Left cardiac atrium (tissue), 4 donors: ENCODE data around the gene KCTD12. TPM values are rescaled to one million over a fixed set of nuclear protein-coding genes. Genes with fewer than 3 reads are reported as not detected.
A peak's percentile ranks its signal among the peaks of the same experiment; 100 is the strongest.

Source experiments
- ATAC-seq, 2 donors: fragments of 200-7000 bp; cut with Tn5 transposase; one replicate each; pipeline ENCODE4 v1.9.1; 2020; ENCODE audit warnings: mild to moderate bottlenecking in 2 of 2, moderate library complexity in 2 of 2
- DNase-seq: peaks from one replicate; pipeline ENCODE4 v3.0.0-alpha.2; 2020
- intact Hi-C, 2 donors: fragments of 100-400 bp; cut with DNase I; formaldehyde crosslinking; loops; one replicate each; pipeline versions ENCODE4 v1.14.1 to v1.15.1; 2022 to 2023
- total RNA-seq, 2 donors: library from RNA; stranded (reverse); fragmentation: NEBNext Ultra II Directional; extraction: Animal tissue kit (Norgen Biotek cat#: 25700); gene quantifications; one replicate each; pipeline ENCODE4 v1.2.1, GENCODE V29; 2021
- donor health status: DM: no; HTN: yes; CAD: no.
- donor health status: DM: no; HTN: yes; CAD: no; lungs with severe emphysema.
- donor health status: DM: yes; HTN: yes; CAD: no.
- donor health status: Dilated cardiomyopathy.

The KCTD12 gene
- total RNA-seq, 2 donors from 2014 or later, result 67.1 to 67.9 TPM

GRCh38 chr13:76865996-76866503 is 20.2 kb downstream of the KCTD12 start:
- intact Hi-C loops, result no loop called here
- ATAC-seq, result no peak

DNA sequence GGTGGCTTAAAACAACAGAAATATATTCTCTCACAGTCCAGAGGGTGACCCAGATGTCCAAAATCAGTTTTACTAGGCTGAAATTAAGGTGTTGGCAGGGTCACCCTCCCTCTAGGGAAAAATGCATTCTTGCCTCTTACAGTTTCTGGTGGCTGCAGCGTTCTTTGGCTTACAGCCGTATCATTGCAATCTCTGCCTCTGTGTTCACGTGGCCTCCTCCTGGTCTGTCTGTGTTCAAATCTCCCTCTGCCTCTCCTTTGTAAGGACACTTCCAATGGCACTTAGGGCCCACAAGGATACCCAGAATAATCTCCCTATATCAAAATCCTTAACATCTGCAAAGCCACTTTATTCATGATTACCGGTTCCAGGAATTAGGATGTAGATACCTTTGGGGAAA is 21.1 kb downstream of the KCTD12 start:
- no peak for DNase-seq
- no peak for ATAC-seq
- intact Hi-C loops, result no loop called here

More at GRCh38 chr13:76865996-76866503, 20.2 kb downstream of the KCTD12 start:
- no peak for DNase-seq

- DNase-seq (no peak), ATAC-seq (no peak)
- intact Hi-C loops, result no loop called here
Observed at GRCh38 chr13:76864259-76864658, 21.9 kb downstream of the KCTD12 start.

GRCh38 chr13:76863022-76863421 is 23.2 kb downstream of the KCTD12 start:
- intact Hi-C loops, result no loop called here
- DNase-seq (no peak), ATAC-seq (no peak)

- ATAC-seq (no peak), DNase-seq (no peak)
- intact Hi-C loops, result no loop called here
Observed at GRCh38 chr13:76861859-76862258, 24.3 kb downstream of the KCTD12 start.

GRCh38 chr13:76860706-76861105 is 25.5 kb downstream of the KCTD12 start:
- no peak for DNase-seq
- ATAC-seq, result no peak
- intact Hi-C loops, result no loop called here

- intact Hi-C loops, result no loop called here
- DNase-seq, result no peak
- peak in 1 of 2 donors; percentile 34 for ATAC-seq
Observed at GRCh38 chr13:76854894-76855293, 31.3 kb downstream of the KCTD12 start.

DNA sequence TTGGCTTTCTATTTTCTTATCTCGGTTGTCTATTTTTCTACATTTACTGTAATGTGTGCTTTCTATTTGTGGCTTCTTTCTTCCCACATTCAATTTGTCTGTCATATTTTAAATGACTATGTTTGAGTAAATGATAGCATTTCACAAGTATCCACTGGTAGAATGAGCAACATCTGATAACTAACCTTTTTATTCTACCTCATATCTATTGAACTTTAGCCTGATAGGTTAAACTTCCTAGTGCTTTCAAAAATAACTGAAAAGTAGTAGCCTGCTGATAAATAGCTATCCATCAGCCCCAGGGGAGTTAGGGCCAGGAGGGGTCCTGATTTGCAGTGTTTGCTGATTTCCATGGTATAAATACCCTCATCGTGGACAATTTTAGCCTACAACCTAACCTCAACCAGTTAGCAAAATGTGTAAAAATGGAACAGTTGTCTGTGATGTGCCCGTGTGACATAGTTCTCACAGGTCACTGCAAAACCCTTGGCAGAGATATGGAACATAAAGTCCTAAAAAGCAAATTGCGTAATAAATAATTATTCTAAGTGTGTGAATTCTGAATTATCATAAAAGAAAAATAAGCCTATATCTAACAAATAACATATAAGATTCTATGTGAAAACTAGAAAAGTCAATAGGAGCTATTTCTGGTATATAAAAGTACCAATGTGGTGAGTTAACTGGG is 32.1 kb downstream of the KCTD12 start:
- ATAC-seq (no peak), DNase-seq (no peak)
- intact Hi-C loops, result no loop called here

GRCh38 chr13:76853481-76853880 is 32.7 kb downstream of the KCTD12 start:
- intact Hi-C loops, result no loop called here
- DNase-seq, result no peak

DNA sequence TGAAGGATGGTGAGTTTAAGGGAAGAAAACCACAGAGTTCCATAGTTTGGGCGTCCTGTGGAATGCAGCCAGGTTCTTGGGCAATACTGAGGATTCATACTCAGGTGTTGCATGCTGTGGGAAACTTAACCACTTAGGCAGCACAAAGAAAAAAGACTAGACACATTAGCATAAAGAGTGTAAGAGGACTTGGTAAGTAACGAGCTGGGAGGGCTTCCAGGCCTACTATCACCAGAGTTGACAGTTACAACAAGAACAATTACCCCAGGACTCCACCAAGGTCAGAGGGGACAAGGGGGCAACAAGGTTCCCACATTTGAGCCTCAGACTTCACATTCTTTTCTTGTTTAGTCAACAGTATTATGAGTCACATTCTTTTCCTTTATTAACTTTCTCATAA is 33.2 kb downstream of the KCTD12 start:
- intact Hi-C loops, result no loop called here
- peak in 1 of 2 donors; percentile 56 for ATAC-seq
- DNase-seq, result no peak

More at GRCh38 chr13:76853481-76853880, 32.7 kb downstream of the KCTD12 start:
- ATAC-seq, result no peak

GRCh38 chr13:76851961-76852360 is 34.2 kb downstream of the KCTD12 start:
- ATAC-seq, result no peak
- DNase-seq, result no peak
- intact Hi-C loops, result no loop called here

DNA sequence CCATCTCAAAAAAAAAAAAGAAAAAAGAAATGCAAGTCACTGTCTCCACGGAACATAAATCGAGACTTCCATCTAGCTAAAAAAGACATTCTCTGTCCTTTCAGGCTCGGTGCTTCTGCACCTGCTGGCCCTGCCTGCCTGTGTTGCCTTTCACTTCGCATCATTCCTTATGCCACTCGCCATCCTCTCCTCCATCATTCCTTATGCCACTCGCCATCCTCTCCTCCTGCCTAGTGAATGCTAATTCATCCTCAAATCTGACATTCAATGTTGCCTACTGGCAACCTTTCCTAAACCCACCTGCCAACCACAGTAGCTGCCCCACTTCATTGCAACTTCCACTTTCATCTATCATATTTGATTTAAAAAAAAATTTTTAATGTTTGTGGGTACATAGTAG is 36.7 kb downstream of the KCTD12 start:
- no peak for ATAC-seq
- intact Hi-C loops, result no loop called here
- DNase-seq, result no peak

DNA sequence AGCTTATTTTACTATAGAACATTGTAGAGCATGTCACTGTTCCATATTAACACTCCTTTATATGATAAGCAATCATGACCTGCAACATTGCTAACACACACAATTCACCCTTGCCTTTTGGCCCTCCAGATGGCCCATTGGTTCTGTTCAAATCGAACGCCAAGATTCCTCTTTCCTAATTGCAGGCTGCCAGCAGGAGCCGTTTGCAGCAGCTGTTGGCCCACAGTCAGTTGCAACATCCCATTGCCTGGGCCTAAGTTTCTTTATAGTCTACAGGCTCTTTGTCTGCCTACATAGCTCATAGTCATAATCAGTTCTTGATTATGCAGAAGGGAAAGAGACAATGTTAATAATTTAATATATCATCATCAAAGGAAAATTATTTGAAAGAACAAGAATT is 37.6 kb downstream of the KCTD12 start:
- DNase-seq, result peak; percentile 62
- intact Hi-C loops, result no loop called here
- peak; percentile 49 to 68 for ATAC-seq

DNA sequence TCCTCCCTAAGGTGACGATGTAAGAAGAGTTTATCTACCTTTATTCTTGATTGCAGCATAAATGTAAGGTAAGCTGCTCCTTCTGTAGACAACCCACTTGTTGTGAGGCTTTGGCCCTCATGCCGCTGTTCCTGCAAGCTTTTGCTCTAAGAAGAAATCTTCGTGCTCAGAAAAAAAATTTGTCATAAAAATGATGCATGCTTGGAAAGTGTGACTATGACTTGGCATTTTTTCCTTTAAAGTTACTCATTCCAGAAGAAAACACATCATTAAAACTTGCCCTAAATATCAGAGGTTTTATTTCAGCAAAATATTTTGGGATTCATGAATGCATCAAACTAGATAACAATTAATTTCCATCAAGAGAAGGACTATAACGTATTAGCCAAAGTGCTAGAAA is 39.8 kb downstream of the KCTD12 start:
- ATAC-seq, result no peak

DNA sequence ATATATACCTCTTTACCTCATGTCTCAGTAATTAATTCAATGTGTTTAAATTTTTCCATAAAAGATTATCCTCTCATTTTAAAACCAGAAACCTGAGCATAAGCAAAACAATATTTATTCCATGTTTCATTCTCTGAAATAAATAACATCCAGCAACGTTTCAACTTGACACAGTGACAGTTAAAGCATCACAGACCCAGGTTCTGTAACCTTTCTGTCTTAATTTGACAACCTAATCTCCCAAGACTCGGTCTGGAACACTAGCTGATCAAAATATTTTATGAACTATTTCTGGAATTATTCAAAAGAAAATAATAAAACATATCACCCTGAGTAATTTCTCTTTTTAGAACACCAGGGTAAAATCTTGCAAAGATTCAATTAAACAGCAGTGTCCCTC is 40.3 kb downstream of the KCTD12 start:
- DNase-seq (no peak), ATAC-seq (no peak)
- intact Hi-C loops, result no loop called here

More for the DNA sequence above, 39.8 kb downstream of the KCTD12 start:
- intact Hi-C loops, result no loop called here
- no peak for DNase-seq

GRCh38 chr13:76845367-76845766 is 40.8 kb downstream of the KCTD12 start:
- ATAC-seq (no peak), DNase-seq (no peak)
- intact Hi-C loops, result no loop called here

DNA sequence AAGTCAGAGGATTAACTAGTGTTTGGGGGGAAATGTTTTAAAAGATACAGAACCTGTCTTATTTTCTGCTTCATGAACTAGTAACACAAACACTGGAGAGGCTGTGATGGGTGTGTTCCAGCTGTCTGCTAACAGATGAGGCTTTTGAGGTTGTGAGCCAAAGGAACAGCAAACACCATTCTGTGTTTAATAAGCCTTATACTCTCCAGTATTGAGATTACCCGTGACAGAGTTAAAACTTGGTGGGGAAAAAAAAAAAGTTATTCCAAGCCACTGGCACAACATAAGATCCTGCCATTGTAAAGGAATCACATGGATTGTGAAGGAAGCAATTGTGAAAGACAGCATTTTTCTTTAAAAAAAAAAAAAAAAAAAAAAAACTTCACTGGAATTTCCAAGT is 48.4 kb downstream of the KCTD12 start:
- ATAC-seq, result peak in 1 of 2 donors; percentile 32
- intact Hi-C loops, result no loop called here
- no peak for DNase-seq

DNA sequence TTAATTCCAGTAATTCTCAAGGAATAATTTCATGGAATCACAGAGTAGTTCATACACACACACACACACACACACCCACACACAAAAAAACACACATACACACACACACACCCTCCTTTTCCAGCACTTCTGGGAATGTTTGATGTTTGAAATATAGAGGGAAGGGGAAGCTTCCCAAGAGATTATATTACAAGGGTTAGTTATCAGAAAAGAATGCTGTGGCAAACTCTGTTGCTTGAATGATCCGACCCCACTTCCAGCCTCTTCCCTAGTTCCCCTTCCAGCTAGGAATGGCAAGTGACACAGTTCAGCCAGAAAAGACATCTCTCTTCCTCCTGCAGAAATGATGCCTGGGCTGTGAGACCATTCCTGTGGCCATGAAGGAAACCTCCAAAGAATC is 49.9 kb downstream of the KCTD12 start:
- intact Hi-C loops, result no loop called here
- DNase-seq (no peak), ATAC-seq (no peak)

DNA sequence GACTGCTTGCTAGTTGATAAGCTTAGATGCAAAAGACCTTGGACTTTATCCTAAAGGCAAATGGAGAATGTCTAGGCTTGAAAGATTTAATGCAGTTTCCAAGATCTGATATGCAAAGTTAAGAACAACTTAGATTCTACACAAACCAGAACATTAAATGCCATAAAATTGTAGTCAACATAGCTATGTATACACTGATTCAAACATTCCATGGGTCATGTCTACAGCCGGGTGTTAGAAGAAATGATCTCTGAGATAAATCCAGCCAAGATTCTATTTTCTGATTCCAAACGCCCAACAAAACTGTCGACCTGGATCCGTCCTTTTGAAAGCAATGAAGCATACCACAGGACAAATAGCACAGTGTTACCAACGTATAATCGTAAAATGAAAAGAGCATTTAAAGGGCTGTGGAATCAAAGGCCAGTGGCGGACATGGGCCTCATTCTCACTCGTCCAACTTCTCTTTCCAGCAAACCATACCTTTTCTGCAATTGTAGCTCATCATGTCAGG is 52.7 kb downstream of the KCTD12 start:
- intact Hi-C loops, result no loop called here
- DNase-seq, result no peak
- no peak for ATAC-seq

DNA sequence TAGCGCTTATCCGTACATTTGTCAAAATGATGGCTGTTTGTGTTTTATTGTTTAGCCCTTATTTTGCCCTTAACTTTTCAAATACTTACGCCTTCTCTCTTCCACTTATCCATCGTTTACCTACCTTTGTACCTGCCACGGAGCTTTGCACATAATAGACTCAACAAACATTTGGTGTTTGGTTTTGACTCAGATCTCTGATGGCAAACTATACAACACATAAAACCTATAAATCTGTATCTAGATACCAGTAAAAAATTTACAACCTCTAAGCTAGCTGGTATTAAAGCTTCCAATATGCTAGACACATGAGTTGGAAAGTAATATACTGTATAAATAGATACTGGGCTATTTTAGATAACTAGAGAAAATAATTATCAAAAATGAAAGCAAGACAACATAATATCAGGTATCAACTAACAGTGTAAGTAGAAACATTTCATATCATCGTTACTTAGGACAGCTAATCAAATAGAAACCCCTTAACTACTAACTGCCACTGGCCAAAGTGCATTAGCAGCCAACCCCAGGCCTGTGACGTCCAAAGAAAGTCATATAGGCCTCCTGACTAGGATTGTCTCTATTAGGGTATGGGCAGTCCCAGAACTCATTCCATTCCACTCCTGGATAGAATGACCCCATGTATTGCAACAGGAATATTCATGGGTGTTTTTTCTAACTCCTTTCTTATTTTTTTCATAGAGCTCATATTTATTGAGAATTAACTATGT is 53.8 kb downstream of the KCTD12 start:
- no peak for DNase-seq
- no peak for ATAC-seq
- intact Hi-C loops, result no loop called here
